Left kidney (tissue), 8 donors: Measurements from ENCODE around the gene AFP. TPM values are rescaled to one million over a fixed set of nuclear protein-coding genes. Genes with fewer than 3 reads are reported as not detected.
"Not testable (repeated sequence)": the region's sequence is repeated elsewhere in the genome, so short reads cannot be mapped to it uniquely, and the experiment has no call there.

Source experiments
- DNase-seq: peaks from one replicate; pipeline ENCODE4 v3.0.0-alpha.2; 2013
- long read RNA-seq, 8 donors: transcript quantifications; one replicate each; lab custom pipeline, GENCODE V29; 2026
- polyA plus RNA-seq: library from polyadenylated mRNA; unstranded; fragments of 120-200 nt; gene quantifications from one replicate; pipeline ENCODE4 v1.2.1, GENCODE V29; 2013; ENCODE audit not compliant: insufficient read length

AFP gene
- polyA plus RNA-seq = 746 TPM
- long read RNA-seq, donor 1, transcript AFP-204 (5 exons, 728 nt) = minor isoform, 10 of 541 reads
- long read RNA-seq, donor 1, transcript AFP-202 (15 exons, 2,484 nt) = major isoform, 219 of 541 reads
- long read RNA-seq, donor 1, partial matches to known transcripts = 299 of 541 reads
- long read RNA-seq, donor 1, other reads (novel, unspliced or antisense) = 11 of 541 reads
- long read RNA-seq, donor 2, transcript AFP-202 (15 exons, 2,484 nt) = major isoform, 43 of 95 reads
- long read RNA-seq, donor 2, partial matches to known transcripts = 51 of 95 reads
- long read RNA-seq, donor 2, other reads (novel, unspliced or antisense) = 0 of 95 reads
- long read RNA-seq, donor 3, transcript AFP-202 (15 exons, 2,484 nt) = major isoform, 108 of 208 reads
- long read RNA-seq, donor 3, partial matches to known transcripts = 89 of 208 reads
- long read RNA-seq, donor 3, other reads (novel, unspliced or antisense) = 5 of 208 reads
- long read RNA-seq, donor 4, partial matches to known transcripts = 75 of 78 reads
- long read RNA-seq, donor 4, other reads (novel, unspliced or antisense) = 0 of 78 reads
- long read RNA-seq, donor 5, transcript AFP-206 (3 exons, 693 nt) = minor isoform, 8 of 1,600 reads
- long read RNA-seq, donor 5, transcript AFP-202 (15 exons, 2,484 nt) = major isoform, 722 of 1,600 reads
- long read RNA-seq, donor 5, transcript AFP-204 (5 exons, 728 nt) = minor isoform, 13 of 1,600 reads
- long read RNA-seq, donor 5, partial matches to known transcripts = 756 of 1,600 reads
- long read RNA-seq, donor 5, other reads (novel, unspliced or antisense) = 101 of 1,600 reads
- long read RNA-seq, donor 6, transcript AFP-204 (5 exons, 728 nt) = minor isoform, 10 of 427 reads
- long read RNA-seq, donor 6, transcript AFP-206 (3 exons, 693 nt) = minor isoform, 5 of 427 reads
- long read RNA-seq, donor 6, transcript AFP-202 (15 exons, 2,484 nt) = major isoform, 120 of 427 reads
- long read RNA-seq, donor 6, partial matches to known transcripts = 279 of 427 reads
- long read RNA-seq, donor 6, other reads (novel, unspliced or antisense) = 13 of 427 reads
- long read RNA-seq, donor 7, transcript AFP-202 (15 exons, 2,484 nt) = major isoform, 54 of 155 reads
- long read RNA-seq, donor 7, partial matches to known transcripts = 98 of 155 reads
- long read RNA-seq, donor 7, other reads (novel, unspliced or antisense) = 0 of 155 reads
- long read RNA-seq, donor 8, transcript AFP-202 (15 exons, 2,484 nt) = major isoform, 23 of 35 reads
- long read RNA-seq, donor 8, partial matches to known transcripts = 11 of 35 reads
- long read RNA-seq, donor 8, other reads (novel, unspliced or antisense) = 0 of 35 reads

- DNase-seq = no peak
These were observed at the start of gene AFP for GRCh38 chr4:73435984-73436383. Gene AFP, plus strand, starts transcription at chr4:73436221. Its CDS starts 42 bp downstream, at chr4:73436263.

DNA sequence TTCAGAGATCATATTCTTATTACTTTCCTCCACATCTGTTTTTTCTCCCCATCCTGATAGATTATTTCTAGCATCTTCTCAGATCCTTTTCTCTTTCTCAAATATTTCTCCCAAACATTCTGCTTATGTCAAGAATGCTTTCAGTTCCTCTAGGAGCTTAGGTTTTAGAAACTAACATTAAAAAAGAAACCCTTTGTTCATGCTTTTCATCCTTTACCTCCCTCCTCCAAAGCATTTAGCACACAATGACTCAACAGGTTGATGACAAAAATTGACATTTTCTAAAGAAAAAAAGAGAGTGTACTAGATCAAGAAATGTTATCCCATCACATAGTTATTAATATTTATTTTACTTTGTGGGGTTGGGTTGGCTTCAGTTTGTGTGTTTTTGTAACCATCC, 48.5 kb upstream of the AFP start:
- DNase-seq = no peak

DNA sequence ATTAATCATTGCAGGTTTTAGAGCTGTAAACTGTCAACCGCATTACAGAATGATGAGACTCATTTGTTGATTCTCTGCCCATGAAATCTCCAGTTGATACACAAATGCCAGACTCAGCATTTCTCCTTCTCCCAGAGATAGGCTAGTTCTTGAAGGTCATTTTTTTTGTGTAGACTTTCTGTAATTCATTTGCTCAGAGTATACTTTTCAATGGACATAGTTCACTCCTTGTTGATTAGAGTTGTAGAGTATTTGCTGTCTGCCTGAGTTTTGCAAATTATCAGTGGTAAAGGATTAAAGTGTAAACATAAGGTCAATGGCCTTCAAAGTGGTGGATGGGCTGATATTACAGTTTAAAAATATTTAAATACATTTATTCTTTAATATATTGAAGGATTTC, 47.1 kb upstream of the AFP start:
- no peak for DNase-seq

- DNase-seq = not testable (repeated sequence)
These were observed 46.4 kb upstream of the AFP start for GRCh38 chr4:73389663-73390062.

GRCh38 chr4:73391774-73392173, 44.2 kb upstream of the AFP start:
- DNase-seq = no peak

- no peak for DNase-seq
These were observed 43.1 kb upstream of the AFP start for GRCh38 chr4:73392936-73393335.

GRCh38 chr4:73396304-73396703, 39.7 kb upstream of the AFP start:
- no peak for DNase-seq

- no peak for DNase-seq
These were observed 38.7 kb upstream of the AFP start for GRCh38 chr4:73396993-73397972.

GRCh38 chr4:73401412-73401811, 34.6 kb upstream of the AFP start:
- no peak for DNase-seq

DNA sequence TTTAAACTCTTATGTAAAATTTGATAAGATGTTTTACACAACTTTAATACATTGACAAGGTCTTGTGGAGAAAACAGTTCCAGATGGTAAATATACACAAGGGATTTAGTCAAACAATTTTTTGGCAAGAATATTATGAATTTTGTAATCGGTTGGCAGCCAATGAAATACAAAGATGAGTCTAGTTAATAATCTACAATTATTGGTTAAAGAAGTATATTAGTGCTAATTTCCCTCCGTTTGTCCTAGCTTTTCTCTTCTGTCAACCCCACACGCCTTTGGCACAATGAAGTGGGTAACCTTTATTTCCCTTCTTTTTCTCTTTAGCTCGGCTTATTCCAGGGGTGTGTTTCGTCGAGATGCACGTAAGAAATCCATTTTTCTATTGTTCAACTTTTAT, 32.0 kb upstream of the AFP start, which contains the start of gene ALB:
Gene ALB, plus strand, starts transcription at position 246 of the 400 bp plus-strand sequence. Its CDS starts 41 bp downstream, at position 287.
- no peak for DNase-seq

DNA sequence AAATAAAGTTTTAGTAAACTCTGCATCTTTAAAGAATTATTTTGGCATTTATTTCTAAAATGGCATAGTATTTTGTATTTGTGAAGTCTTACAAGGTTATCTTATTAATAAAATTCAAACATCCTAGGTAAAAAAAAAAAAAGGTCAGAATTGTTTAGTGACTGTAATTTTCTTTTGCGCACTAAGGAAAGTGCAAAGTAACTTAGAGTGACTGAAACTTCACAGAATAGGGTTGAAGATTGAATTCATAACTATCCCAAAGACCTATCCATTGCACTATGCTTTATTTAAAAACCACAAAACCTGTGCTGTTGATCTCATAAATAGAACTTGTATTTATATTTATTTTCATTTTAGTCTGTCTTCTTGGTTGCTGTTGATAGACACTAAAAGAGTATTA, 31.6 kb upstream of the AFP start:
- no peak for DNase-seq

DNA sequence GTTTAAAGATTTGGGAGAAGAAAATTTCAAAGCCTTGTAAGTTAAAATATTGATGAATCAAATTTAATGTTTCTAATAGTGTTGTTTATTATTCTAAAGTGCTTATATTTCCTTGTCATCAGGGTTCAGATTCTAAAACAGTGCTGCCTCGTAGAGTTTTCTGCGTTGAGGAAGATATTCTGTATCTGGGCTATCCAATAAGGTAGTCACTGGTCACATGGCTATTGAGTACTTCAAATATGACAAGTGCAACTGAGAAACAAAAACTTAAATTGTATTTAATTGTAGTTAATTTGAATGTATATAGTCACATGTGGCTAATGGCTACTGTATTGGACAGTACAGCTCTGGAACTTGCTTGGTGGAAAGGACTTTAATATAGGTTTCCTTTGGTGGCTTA, 30.9 kb upstream of the AFP start:
- no peak for DNase-seq

- no peak for DNase-seq
These were observed 29.5 kb upstream of the AFP start for GRCh38 chr4:73406548-73406875.

DNA sequence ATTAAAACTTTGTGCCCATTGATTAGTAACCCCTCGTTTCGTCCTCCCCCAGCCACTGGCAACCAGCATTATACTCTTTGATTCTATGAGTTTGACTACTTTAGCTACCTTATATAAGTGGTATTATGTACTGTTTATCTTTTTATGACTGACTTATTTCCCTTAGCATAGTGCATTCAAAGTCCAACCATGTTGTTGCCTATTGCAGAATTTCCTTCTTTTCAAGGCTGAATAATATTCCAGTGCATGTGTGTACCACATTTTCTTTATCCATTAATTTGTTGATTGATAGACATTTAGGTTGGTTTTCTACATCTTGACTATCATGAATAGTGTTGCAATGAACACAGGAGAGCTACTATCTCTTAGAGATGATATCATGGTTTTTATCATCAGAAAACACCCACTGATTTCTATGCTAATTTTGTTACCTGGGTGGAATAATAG, 28.8 kb upstream of the AFP start:
- no peak for DNase-seq

DNA sequence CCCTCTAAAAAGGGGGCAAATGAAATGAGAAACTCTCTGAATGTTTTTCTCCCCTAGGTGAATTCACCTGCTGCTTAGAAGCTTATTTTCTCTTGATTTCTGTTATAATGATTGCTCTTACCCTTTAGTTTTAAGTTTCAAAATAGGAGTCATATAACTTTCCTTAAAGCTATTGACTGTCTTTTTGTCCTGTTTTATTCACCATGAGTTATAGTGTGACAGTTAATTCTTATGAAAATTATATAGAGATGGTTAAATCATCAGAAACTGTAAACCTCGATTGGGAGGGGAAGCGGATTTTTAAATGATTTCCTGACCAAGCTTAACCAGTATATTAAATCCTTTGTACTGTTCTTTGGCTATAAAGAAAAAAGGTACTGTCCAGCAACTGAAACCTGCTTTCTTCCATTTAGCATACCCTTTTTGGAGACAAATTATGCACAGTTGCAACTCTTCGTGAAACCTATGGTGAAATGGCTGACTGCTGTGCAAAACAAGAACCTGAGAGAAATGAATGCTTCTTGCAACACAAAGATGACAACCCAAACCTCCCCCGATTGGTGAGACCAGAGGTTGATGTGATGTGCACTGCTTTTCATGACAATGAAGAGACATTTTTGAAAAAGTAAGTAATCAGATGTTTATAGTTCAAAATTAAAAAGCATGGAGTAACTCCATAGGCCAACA, 27.7 kb upstream of the AFP start:
- no peak for DNase-seq

DNA sequence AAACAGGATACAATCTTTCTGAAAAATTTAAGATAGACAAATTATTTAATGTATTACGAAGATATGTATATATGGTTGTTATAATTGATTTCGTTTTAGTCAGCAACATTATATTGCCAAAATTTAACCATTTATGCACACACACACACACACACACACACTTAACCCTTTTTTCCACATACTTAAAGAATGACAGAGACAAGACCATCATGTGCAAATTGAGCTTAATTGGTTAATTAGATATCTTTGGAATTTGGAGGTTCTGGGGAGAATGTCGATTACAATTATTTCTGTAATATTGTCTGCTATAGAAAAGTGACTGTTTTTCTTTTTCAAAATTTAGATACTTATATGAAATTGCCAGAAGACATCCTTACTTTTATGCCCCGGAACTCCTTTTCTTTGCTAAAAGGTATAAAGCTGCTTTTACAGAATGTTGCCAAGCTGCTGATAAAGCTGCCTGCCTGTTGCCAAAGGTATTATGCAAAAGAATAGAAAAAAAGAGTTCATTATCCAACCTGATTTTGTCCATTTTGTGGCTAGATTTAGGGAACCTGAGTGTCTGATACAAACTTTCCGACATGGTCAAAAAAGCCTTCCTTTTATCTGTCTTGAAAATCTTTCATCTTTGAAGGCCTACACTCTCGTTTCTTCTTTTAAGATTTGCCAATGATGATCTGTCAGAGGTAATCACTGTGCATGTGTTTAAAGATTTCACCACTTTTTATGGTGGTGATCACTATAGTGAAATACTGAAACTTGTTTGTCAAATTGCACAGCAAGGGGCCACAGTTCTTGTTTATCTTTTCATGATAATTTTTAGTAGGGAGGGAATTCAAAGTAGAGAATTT, 26.8 kb upstream of the AFP start:
- DNase-seq = no peak

DNA sequence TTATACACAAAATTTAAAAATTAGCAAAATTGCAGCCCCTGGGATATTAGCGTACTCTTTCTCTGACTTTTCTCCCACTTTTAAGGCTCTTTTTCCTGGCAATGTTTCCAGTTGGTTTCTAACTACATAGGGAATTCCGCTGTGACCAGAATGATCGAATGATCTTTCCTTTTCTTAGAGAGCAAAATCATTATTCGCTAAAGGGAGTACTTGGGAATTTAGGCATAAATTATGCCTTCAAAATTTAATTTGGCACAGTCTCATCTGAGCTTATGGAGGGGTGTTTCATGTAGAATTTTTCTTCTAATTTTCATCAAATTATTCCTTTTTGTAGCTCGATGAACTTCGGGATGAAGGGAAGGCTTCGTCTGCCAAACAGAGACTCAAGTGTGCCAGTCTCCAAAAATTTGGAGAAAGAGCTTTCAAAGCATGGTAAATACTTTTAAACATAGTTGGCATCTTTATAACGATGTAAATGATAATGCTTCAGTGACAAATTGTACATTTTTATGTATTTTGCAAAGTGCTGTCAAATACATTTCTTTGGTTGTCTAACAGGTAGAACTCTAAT, 26.0 kb upstream of the AFP start:
- no peak for DNase-seq

DNA sequence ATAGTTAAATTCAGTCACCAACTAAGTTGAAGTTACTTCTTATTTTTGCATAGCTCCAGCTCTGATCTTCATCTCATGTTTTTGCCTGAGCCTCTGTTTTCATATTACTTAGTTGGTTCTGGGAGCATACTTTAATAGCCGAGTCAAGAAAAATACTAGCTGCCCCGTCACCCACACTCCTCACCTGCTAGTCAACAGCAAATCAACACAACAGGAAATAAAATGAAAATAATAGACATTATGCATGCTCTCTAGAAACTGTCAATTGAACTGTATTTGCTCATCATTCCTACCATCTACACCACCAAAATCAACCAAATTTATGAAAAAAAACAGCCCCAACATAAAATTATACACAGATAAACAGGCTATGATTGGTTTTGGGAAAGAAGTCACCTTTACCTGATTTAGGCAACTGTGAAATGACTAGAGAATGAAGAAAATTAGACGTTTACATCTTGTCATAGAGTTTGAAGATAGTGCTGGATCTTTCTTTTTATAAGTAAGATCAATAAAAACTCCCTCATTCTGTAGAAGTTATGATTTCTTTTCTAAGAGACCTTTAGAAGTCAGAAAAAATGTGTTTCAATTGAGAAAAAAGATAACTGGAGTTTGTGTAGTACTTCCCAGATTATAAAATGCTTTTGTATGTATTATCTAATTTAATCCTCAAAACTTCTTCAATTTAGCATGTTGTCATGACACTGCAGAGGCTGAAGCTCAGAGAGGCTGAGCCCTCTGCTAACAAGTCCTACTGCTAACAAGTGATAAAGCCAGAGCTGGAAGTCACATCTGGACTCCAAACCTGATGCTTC, 24.9 kb upstream of the AFP start:
- no peak for DNase-seq
